Progenitor cell of endocrine pancreas (in vitro differentiated cells): ENCODE data around the gene ASB6. TPM values are rescaled to one million over a fixed set of nuclear protein-coding genes. Genes with fewer than 3 reads are reported as not detected.
"Not testable (repeated sequence)": the region's sequence is repeated elsewhere in the genome, so short reads cannot be mapped to it uniquely, and the experiment has no call there.

ENCODE experiments used
- DNase-seq: peaks from one replicate; pipeline ENCODE4 v3.0.0; 2021; ENCODE audit warnings: low spot score; ENCODE audit not compliant: unreplicated experiment
- H3K27ac Mint-ChIP-seq: 2 replicates; pipeline ENCODE4 v1.8.0; 2021; ENCODE audit warnings: mild to moderate bottlenecking, moderate library complexity, mixed read lengths
- H3K27me3 Mint-ChIP-seq: 2 replicates; pipeline ENCODE4 v1.8.0; 2021; ENCODE audit warnings: mixed read lengths
- H3K36me3 Mint-ChIP-seq: 2 replicates; pipeline ENCODE4 v1.8.0; 2022; ENCODE audit warnings: mixed read lengths; ENCODE audit not compliant: insufficient read depth
- H3K4me1 Mint-ChIP-seq: 2 replicates; pipeline ENCODE4 v1.8.0; 2021; ENCODE audit warnings: low read depth, mixed read lengths
- H3K4me3 Mint-ChIP-seq: 2 replicates; pipeline ENCODE4 v1.8.0; 2021; ENCODE audit warnings: low read depth, mild to moderate bottlenecking, moderate library complexity, mixed read lengths
- H3K9me3 Mint-ChIP-seq: 2 replicates; pipeline ENCODE4 v1.8.0; 2021; ENCODE audit warnings: low read depth, mixed read lengths
- total RNA-seq: library from RNA; stranded (reverse); gene quantifications from 2 replicates; pipeline ENCODE4 v1.2.1, GENCODE V29; 2021
- TF ChIP-seq, protein P1 (sequence below): fragments of 200-600 bp; sonication (generic); IDR thresholded peaks from one replicate; pipeline ENCODE4 v1.5.0; 2021; ENCODE audit warnings: antibody characterized with exemption, mild to moderate bottlenecking; ENCODE audit not compliant: unreplicated experiment

ASB6 gene
- total RNA-seq, 1 donor from 2014 or later: 19.7 TPM

DNA sequence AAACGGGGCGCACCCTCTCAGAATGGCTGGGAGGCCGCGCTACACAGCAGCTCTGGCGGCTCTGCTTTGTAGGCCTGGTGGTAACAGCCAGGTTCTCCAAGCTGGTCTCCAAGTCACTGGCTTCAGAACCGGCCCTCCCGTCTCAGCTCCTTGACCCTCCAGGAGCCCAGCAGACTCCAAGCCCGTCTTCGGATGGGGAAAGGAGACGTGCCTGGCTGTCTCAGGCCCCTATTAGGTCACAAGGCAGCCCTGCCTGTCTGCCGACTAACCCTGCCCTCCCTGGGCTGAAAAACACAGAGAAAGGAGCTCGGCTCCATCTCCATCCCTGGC is 2.2 kb downstream of the ASB6 start:
- DNase-seq: no peak
- no peak overlapping the region for H3K27ac Mint-ChIP-seq
- no peaks in the 10 kb centered on the region for H3K27me3 Mint-ChIP-seq
- H3K9me3 Mint-ChIP-seq: no peaks in the 10 kb centered on the region
- peaks cover 10% of the 10 kb centered on the region for H3K4me1 Mint-ChIP-seq
- peak overlapping the region; percentile 74 for H3K4me3 Mint-ChIP-seq
- TF ChIP-seq, protein P1, sequence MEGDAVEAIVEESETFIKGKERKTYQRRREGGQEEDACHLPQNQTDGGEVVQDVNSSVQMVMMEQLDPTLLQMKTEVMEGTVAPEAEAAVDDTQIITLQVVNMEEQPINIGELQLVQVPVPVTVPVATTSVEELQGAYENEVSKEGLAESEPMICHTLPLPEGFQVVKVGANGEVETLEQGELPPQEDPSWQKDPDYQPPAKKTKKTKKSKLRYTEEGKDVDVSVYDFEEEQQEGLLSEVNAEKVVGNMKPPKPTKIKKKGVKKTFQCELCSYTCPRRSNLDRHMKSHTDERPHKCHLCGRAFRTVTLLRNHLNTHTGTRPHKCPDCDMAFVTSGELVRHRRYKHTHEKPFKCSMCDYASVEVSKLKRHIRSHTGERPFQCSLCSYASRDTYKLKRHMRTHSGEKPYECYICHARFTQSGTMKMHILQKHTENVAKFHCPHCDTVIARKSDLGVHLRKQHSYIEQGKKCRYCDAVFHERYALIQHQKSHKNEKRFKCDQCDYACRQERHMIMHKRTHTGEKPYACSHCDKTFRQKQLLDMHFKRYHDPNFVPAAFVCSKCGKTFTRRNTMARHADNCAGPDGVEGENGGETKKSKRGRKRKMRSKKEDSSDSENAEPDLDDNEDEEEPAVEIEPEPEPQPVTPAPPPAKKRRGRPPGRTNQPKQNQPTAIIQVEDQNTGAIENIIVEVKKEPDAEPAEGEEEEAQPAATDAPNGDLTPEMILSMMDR: no peak
- peaks cover 7% of the 10 kb centered on the region for H3K36me3 Mint-ChIP-seq

DNA sequence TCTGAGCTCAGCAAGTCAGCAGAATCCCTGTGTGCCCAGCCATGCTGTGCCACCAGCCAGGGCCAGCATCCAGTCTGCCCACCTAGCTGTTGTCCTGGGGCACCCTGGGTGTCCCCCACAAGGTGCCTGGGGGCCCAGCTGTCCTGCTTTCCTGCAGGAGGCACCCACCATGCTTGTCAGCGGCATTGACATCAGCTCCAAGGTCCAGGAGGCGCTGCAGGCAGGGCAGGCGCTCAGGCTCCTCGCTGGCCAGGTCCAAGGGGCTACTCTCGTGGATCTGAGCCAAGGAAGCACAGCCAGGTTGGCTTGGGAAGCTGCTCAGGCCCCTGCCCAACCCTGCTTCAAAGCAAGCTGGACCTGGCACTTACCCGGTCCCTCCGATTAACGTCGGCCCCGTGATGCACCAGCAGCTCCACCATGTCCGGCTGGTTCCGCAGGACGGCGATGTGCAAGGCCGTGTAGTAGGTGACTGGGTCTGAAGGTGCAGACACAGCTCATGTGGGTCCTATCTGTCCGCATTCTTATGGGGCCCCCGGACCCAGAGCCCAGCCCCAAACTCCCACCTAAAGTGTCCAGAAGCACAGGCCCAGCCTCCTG is 2.8 kb downstream of the ASB6 start:
- Mint-ChIP-seq H3K4me1 (peaks cover 10% of the 10 kb centered on the region), H3K36me3 (peaks cover 7% of the 10 kb centered on the region), H3K27me3 (no peaks in the 10 kb centered on the region), H3K4me3 (no peak overlapping the region), H3K9me3 (no peaks in the 10 kb centered on the region), H3K27ac (no peak overlapping the region)
- TF ChIP-seq, protein P1: no peak
- no peak for DNase-seq

DNA sequence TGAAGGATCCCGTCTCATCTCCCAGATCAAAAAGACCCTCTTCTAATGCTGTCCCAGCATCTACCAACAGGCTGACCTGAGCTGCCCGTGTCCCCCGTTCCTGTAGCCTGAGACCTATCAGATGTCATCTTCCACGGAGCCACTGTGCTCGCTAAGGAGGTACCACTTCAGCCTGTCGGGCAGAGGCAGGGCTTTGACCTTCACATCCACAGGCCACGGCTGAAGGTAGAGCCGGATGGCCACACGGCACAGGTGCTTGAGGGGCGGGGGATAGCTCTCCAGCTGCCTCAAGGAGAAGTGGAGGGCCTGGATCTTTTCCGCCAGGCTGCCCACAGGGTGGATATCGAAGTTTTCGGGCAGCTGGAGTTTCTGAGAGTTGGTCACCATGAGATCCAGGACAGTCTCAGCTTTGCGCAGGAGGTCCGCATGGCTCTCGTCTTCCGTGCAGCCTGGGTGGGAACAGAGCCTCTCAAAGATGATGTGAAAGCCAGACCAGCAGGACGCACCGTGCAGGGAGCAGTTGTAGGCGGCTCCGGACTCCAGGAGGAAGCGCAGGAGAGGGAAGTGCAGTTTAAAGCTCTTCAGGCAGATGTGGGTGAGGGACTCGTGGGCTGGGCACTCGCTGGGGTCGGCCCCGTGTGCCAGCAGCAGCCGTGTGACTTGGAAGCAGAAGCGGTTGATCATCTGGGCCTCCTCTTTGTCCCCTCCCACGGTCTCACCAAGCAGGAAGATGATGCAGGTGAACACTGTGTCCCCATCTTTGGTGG is 4.1 kb downstream of the ASB6 start:
- H3K9me3 Mint-ChIP-seq: no peaks in the 10 kb centered on the region
- TF ChIP-seq, protein P1: no peak
- H3K36me3 Mint-ChIP-seq: peaks cover 7% of the 10 kb centered on the region
- peak overlapping the region; percentile 45 for H3K4me3 Mint-ChIP-seq
- peak overlapping the region; percentile 45 for H3K27ac Mint-ChIP-seq
- no peak for DNase-seq
- H3K27me3 Mint-ChIP-seq: no peaks in the 10 kb centered on the region
- H3K4me1 Mint-ChIP-seq: peaks cover 10% of the 10 kb centered on the region

DNA sequence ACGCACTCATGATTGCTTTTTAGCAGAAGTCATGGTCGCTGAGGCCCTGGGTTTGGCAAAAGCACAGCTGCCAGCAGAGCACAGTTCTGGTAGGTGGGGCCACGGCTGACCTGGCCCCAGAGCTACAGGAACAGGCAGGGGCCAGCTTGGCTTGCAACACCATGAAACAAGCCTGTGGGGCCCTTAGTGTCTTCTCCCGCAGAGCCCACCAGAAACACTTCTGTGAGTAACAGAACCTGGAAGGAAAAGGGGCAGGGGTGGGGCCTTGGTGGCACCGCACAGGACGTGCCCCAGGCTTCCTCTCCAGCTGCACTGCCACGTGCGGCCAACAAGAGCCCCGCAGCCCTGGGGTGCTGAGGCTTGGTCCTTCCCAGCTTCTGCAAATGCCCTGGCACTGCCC is 4.8 kb downstream of the ASB6 start:
- Mint-ChIP-seq H3K36me3 (peaks cover 9% of the 10 kb centered on the region), H3K4me1 (peaks cover 8% of the 10 kb centered on the region), H3K27me3 (no peaks in the 10 kb centered on the region), H3K9me3 (no peaks in the 10 kb centered on the region), H3K4me3 (no peak overlapping the region), H3K27ac (no peak overlapping the region)
- DNase-seq: no peak
- TF ChIP-seq, protein P1: no peak

DNA sequence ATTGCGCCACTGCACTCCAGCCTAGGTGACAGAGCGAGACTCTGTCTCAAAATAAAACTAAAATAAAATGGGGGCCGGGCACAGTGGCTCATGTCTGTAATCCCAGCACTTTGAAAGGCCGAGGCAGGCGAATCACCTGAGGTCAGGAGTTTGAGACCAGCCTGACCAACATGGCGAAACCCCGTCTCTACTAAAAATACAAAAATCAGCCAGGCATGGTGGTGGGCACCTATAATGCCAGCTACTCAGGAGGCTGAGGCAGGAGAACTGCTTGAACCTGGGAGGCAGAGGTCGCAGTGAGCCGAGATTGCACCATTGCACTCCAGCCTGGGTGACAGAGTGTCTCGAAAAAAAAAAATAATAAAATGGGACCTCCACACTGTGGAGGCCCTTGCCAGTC is 5.6 kb downstream of the ASB6 start:
- H3K27ac Mint-ChIP-seq, H3K9me3 Mint-ChIP-seq, H3K4me3 Mint-ChIP-seq, H3K27me3 Mint-ChIP-seq, DNase-seq, H3K4me1 Mint-ChIP-seq, H3K36me3 Mint-ChIP-seq: not testable (repeated sequence)
